K562 (cell line): ENCODE results near the gene PHLDA3. TPM values are rescaled to one million over a fixed set of nuclear protein-coding genes. Genes with fewer than 3 reads are reported as not detected.

Experiments used
- ATAC-seq: fragments of 200-7000 bp; cut with Tn5 transposase; 3 replicates; pipeline ENCODE4 v1.9.1; 2020; ENCODE audit warnings: moderate library complexity
- BruUV-seq: library from RNA; stranded (reverse); fragments of 400-500 nt; replicated peaks from 2 replicates; lab custom pipeline; 2021; lab: Mats Ljungman, UMichigan
- CTCF ChIA-PET: fragments of 300-600 bp; formaldehyde crosslinking; extraction: SDS; loops from one replicate; lab custom pipeline; 2021; ENCODE audit warnings: low intra/inter-chr PET ratio; lab: Yijun Ruan, JAX
- POLR2A ChIA-PET: fragments of 300-600, 350-650 bp; sonication (Branson Sonifier 250); formaldehyde crosslinking; extraction: SDS; loops from one replicate; lab custom pipeline; 2021; ENCODE audit warnings: antibody characterized with exemption, inconsistent platforms; lab: Yijun Ruan, JAX
- DNase-seq, 4 experiments: peaks; one replicate each; pipeline versions ENCODE4 v3.0.0 to v3.0.0-alpha.2; 2011 to 2018; ENCODE audit warnings: low spot score in 3 of 4, mixed read lengths in 3 of 4; ENCODE audit errors: extremely low read depth in 1 of 4
- FAIRE-seq: peaks from 2 replicates; lab custom pipeline; 2011; peaks lifted over from hg19 to GRCh38; lab: Jason Lieb, UNC
- H2AFZ ChIP-seq: 2 replicates; pipeline ENCODE4 v1.6.0; 2011; ENCODE audit warnings: low read depth, low read length, control low read depth, inconsistent platforms
- H3K27ac ChIP-seq: fragments of 200-600 bp; 3 replicates; pipeline ENCODE4 v1.8.0; 2011; ENCODE audit warnings: low read depth, mild to moderate bottlenecking, control low read depth, inconsistent platforms, low read length, moderate library complexity, mixed read lengths; ENCODE audit errors: extremely low read depth
- H3K27me3 ChIP-seq, 2 experiments: fragments of 300-600 bp in 1 of 2; 2 replicates in 1 of 2; 3 replicates in 1 of 2; pipeline versions ENCODE4 v1.6.0 to v1.8.0; 2011; ENCODE audit warnings: inconsistent platforms in 2 of 2, low read length in 2 of 2, mild to moderate bottlenecking in 1 of 2, mixed read lengths in 1 of 2, moderate library complexity in 1 of 2; ENCODE audit not compliant: control insufficient read depth in 2 of 2, insufficient read depth in 2 of 2
- H3K36me3 ChIP-seq: fragments of 300-600 bp; 3 replicates; pipeline ENCODE4 v1.8.0; 2011; ENCODE audit warnings: mild to moderate bottlenecking, low read length, inconsistent platforms; ENCODE audit not compliant: control insufficient read depth, insufficient read depth
- H3K4me1 ChIP-seq, 2 experiments: fragments of 200-600 bp in 1 of 2; replicated peaks in 1 of 2; 2 replicates in 1 of 2; 3 replicates in 1 of 2; pipeline versions ENCODE4 v1.5.1 to v1.8.0; 2011; ENCODE audit warnings: inconsistent platforms in 2 of 2, low read length in 2 of 2, mild to moderate bottlenecking in 1 of 2, mixed read lengths in 1 of 2, moderate library complexity in 1 of 2; ENCODE audit not compliant: control insufficient read depth in 2 of 2, insufficient read depth in 2 of 2
- H3K4me2 ChIP-seq: 2 replicates; pipeline ENCODE4 v1.6.1; 2011; ENCODE audit warnings: low read length, control low read depth, inconsistent platforms, mixed read lengths; ENCODE audit not compliant: insufficient read depth
- H3K4me3 ChIP-seq: fragments of 200-600 bp; sonication (generic), shearing (Covaris generic); 2 replicates; pipeline ENCODE4 v1.5.1; 2016; ENCODE audit warnings: control low read depth, inconsistent platforms
- H3K79me2 ChIP-seq: fragments of 200-600 bp; 3 replicates; pipeline ENCODE4 v1.8.0; 2011; ENCODE audit warnings: low read length, inconsistent platforms; ENCODE audit not compliant: control insufficient read depth, insufficient read depth
- H3K9ac ChIP-seq, 2 experiments: 2 replicates each; pipeline versions ENCODE4 v1.6.0 to v1.6.1; 2011; ENCODE audit warnings: low read depth in 2 of 2, low read length in 2 of 2, control low read depth in 1 of 2, inconsistent platforms in 1 of 2, mild to moderate bottlenecking in 1 of 2, mixed read lengths in 1 of 2; ENCODE audit not compliant: insufficient read depth in 1 of 2
- H3K9me1 ChIP-seq: one replicate; pipeline ENCODE4 v1.6.0; 2011; ENCODE audit warnings: inconsistent platforms, mild to moderate bottlenecking, low read length, moderate library complexity; ENCODE audit not compliant: control insufficient read depth, insufficient read depth
- H3K9me3 ChIP-seq: replicated peaks from 2 replicates; pipeline ENCODE4 v1.5.1; 2011; ENCODE audit warnings: low read depth, low read length, inconsistent platforms; ENCODE audit not compliant: control insufficient read depth, insufficient read depth
- H4K20me1 ChIP-seq: replicated peaks from 2 replicates; pipeline ENCODE4 v1.6.1; 2011; ENCODE audit warnings: low read length, inconsistent platforms, mixed read lengths; ENCODE audit not compliant: control insufficient read depth, insufficient read depth
- ATF3 ChIP-seq, 2 experiments: fragments of 450-650 bp in 1 of 2; sonication (generic) in 1 of 2; formaldehyde crosslinking in 1 of 2; IDR thresholded peaks in 1 of 2; conservative IDR thresholded peaks in 1 of 2; 2 replicates each; pipeline versions ENCODE4 v1.6.1 to v1.8.1; 2016 to 2023; ENCODE audit warnings: mild to moderate bottlenecking in 2 of 2, moderate library complexity in 2 of 2, inconsistent platforms in 1 of 2, missing genetic modification reagents in 1 of 2
- CREM ChIP-seq: IDR thresholded peaks from 2 replicates; pipeline ENCODE4 v1.6.1; 2014; ENCODE audit warnings: antibody characterized with exemption, low read depth
- GATA2 ChIP-seq: sonication (generic); formaldehyde crosslinking; IDR thresholded peaks from 2 replicates; pipeline ENCODE4 v1.4.0; 2020; ENCODE audit warnings: mild to moderate bottlenecking, missing genetic modification reagents
- GTF2F1 ChIP-seq: IDR thresholded peaks from 2 replicates; pipeline ENCODE4 v1.6.1; 2011; ENCODE audit warnings: low read depth, low read length, improper control_type of control experiment
- IFI16 ChIP-seq: fragments of 250-450 bp; sonication (Bioruptor Pico); IDR thresholded peaks from 2 replicates; pipeline ENCODE4 v2.1.2; 2022; ENCODE audit warnings: mild to moderate bottlenecking, inconsistent platforms
- JUN ChIP-seq, 2 experiments: sonication (generic) in 1 of 2; formaldehyde crosslinking in 1 of 2; IDR thresholded peaks; 2 replicates each; pipeline versions ENCODE4 v1.6.1 to v1.8.0; 2012 to 2022; ENCODE audit warnings: borderline replicate concordance in 2 of 2, mild to moderate bottlenecking in 2 of 2, improper control_type of control experiment in 1 of 2, low read depth in 1 of 2, low read length in 1 of 2, missing genetic modification reagents in 1 of 2
- MCM2 ChIP-seq: fragments of 450-650 bp; IDR thresholded peaks from 2 replicates; pipeline ENCODE4 v1.6.1; 2017; ENCODE audit warnings: low read depth, mild to moderate bottlenecking
- NR0B1 ChIP-seq: fragments of 450-650 bp; IDR thresholded peaks from one replicate; pipeline ENCODE4 v1.6.1; 2018; ENCODE audit warnings: mild to moderate bottlenecking, moderate library complexity; ENCODE audit not compliant: partially characterized antibody
- NUFIP1 ChIP-seq: fragments of 450-650 bp; IDR thresholded peaks from 2 replicates; pipeline ENCODE4 v1.6.1; 2018; ENCODE audit not compliant: partially characterized antibody
- PRDM10 ChIP-seq: fragments of 450-650 bp; IDR thresholded peaks from 2 replicates; pipeline ENCODE4 v1.6.1; 2018; ENCODE audit not compliant: partially characterized antibody
- SRF ChIP-seq, 2 experiments: fragments of 250-450, 450-650 bp in 1 of 2; sonication (Bioruptor Pico) in 1 of 2; sonication (generic) in 1 of 2; formaldehyde crosslinking; IDR thresholded peaks; 2 replicates each; pipeline versions ENCODE4 v1.5.0 to v1.5.1; 2020 to 2022; ENCODE audit warnings: mild to moderate bottlenecking in 1 of 2, missing genetic modification reagents in 1 of 2
- SUPT5H ChIP-seq: fragments of 450-650 bp; IDR thresholded peaks from 2 replicates; pipeline ENCODE4 v1.6.1; 2016
- YBX1 ChIP-seq: fragments of 450-650 bp; IDR thresholded peaks from 2 replicates; pipeline ENCODE4 v1.7.1; 2016; ENCODE audit warnings: mild to moderate bottlenecking
- ZNF717 ChIP-seq: fragments of 250-450 bp; sonication (Bioruptor Pico); IDR thresholded peaks from 2 replicates; pipeline ENCODE4 v1.5.0; 2021
- WGBS: fragments of 100-300 bp; shearing (Covaris generic); methylation state at CpG from one replicate; pipeline ENCODE4 v1.1.6; 2016; ENCODE audit warnings: low coverage, mixed read lengths; ENCODE audit not compliant: insufficient coverage; ENCODE audit errors: missing lambda C conversion rate; 5-methylcytosine and 5-hydroxymethylcytosine counted together
- in situ Hi-C: fragments of 300-500 bp; cut with MboI; formaldehyde crosslinking; loops from 4 replicates; pipeline ENCODE4 v1.15.0; 2018; ENCODE audit warnings: inconsistent platforms, mixed read lengths
- intact Hi-C: fragments of 100-400 bp; cut with micrococcal nuclease; formaldehyde crosslinking; loops from 2 replicates; pipeline ENCODE4 v1.14.2; 2022
- polyA plus RNA-seq, 8 experiments: library from polyadenylated mRNA; depleted of rRNA in 4 of 8; stranded (reverse) in 5 of 8; unstranded in 3 of 8; fragments of >200 nt; fragmentation: Nextera tagmentation in 2 of 8; fragmentation: Illumina TruSeq in 1 of 8; extraction: Ambion mirVana in 2 of 8; extraction: Trizol in 1 of 8; gene quantifications; 2 replicates each; pipeline versions ENCODE4 v1.2.1 to v1.2.3, GENCODE V29; 2011 to 2014; ENCODE audit warnings: inconsistent platforms in 1 of 8, missing spikeins in 1 of 8
- total RNA-seq, 7 experiments: library from RNA; depleted of rRNA in 6 of 7; stranded (reverse); fragments of >200 nt in 6 of 7; fragmentation: Illumina TruSeq in 2 of 7; extraction: Trizol in 2 of 7; gene quantifications; 2 replicates each; pipeline versions ENCODE4 v1.2.1 to v1.2.3, GENCODE V29; 2011 to 2021; ENCODE audit warnings: low replicate concordance in 1 of 7

The PHLDA3 gene
- total and polyA plus RNA-seq, 9 of the 15 experiments (the other 6 are each of a cell fraction or from before 2014, with no cell fraction given) = 0.11 to 0.27 TPM; not detected in 7

- WGBS = 20% methylated on average over 13 of the region's 13 CpGs
- Histone ChIP-seq H3K9me3 (no peaks in the 10 kb centered on the region), H2AFZ (no peak overlapping the region), H3K9me1 (no peaks in the 10 kb centered on the region), H3K9ac (peak overlapping the region in 1 of 2 experiments; percentile 38; a peak in 1 of 4 replicates), H3K27ac (no peak overlapping the region), H3K4me3 (no peak overlapping the region), H4K20me1 (no peaks in the 10 kb centered on the region), H3K27me3 (peaks cover 0 to 14% of the 10 kb centered on the region in 2 experiments; a peak in 1 of 5 replicates), H3K79me2 (no peaks in the 10 kb centered on the region), H3K4me2 (no peak overlapping the region), H3K36me3 (no peaks in the 10 kb centered on the region), H3K4me1 (peaks cover 11 to 13% of the 10 kb centered on the region in 2 experiments)
- DNase-seq (no peak), ATAC-seq (no peak), FAIRE-seq (peak; percentile 52)
- ChIA-PET CTCF (no interaction called here), POLR2A (interaction anchor here (0.6 to 1.6 kb wide), 7 partner anchors 9 to 40 kb away, joined by 3 to 6 read pairs (median 4); no protein-coding TSS in a partner anchor)
- no TSS peak for BruUV-seq
- in situ Hi-C loops (no loop called here), intact Hi-C loops (no loop called here)
- no peak for TF ChIP-seq MCM2
- no peak for TF ChIP-seq SUPT5H
- TF ChIP-seq NR0B1 = no peak
- peak; percentile 59; the same call in 1 of the 2 replicates for TF ChIP-seq JUN (IDR thresholded peaks at IDR 0.05; ENCODE audit: borderline replicate concordance, low read depth, low read length)
- no peak for TF ChIP-seq JUN (CRISPR knock-in tag; IDR thresholded peaks at IDR 0.05; ENCODE audit: borderline replicate concordance)
- peak; percentile 53; the same call in 1 of the 2 replicates for TF ChIP-seq ATF3 (IDR thresholded peaks at IDR 0.05)
- no peak for TF ChIP-seq ATF3 (CRISPR knock-in tag; conservative IDR thresholded peaks at IDR 0.05)
- 0 out of 2 replicates have a peak, but pooled peaks have one; percentile 36 for TF ChIP-seq CREM
- TF ChIP-seq GTF2F1 = no peak
- no peak for TF ChIP-seq GATA2 (CRISPR knock-in tag)
- TF ChIP-seq SRF (CRISPR knock-in tag; IDR thresholded peaks at IDR 0.05) = peak in 1 of 2 experiments; percentile 51; a peak in 1 of 4 replicates
- TF ChIP-seq PRDM10 = no peak
- no peak for TF ChIP-seq NUFIP1
- no peak for TF ChIP-seq IFI16 (CRISPR knock-in tag)
- TF ChIP-seq YBX1 = no peak
- no peak for TF ChIP-seq ZNF717 (CRISPR knock-in tag)
Measured at GRCh38 chr1:201503397-201504176, 34.6 kb upstream of the PHLDA3 start.
